Psoas muscle (tissue), 8 donors: ENCODE data around the gene BCAT1. TPM values are rescaled to one million over a fixed set of nuclear protein-coding genes. Genes with fewer than 3 reads are reported as not detected.
"Not testable (repeated sequence)": the region's sequence is repeated elsewhere in the genome, so short reads cannot be mapped to it uniquely, and the experiment has no call there.

Experiments used
- ATAC-seq, 4 donors: fragments of 200-7000 bp; cut with Tn5 transposase; one replicate each; pipeline ENCODE4 v1.9.1; 2020; ENCODE audit warnings: moderate library complexity in 3 of 4, mild to moderate bottlenecking in 2 of 4
- DNase-seq, 2 donors: peaks; one replicate each; pipeline ENCODE4 v3.0.0-alpha.2; 2020
- H3K27ac ChIP-seq: fragments of 200-600 bp; one replicate; pipeline ENCODE4 v1.8.0; 2022
- H3K27me3 ChIP-seq, 3 donors: fragments of 200-600 bp in 1 of 3; one replicate each; pipeline versions ENCODE4 v1.6.1 to v1.8.0; 2013 to 2022; ENCODE audit warnings: low read length in 2 of 3, mild to moderate bottlenecking in 2 of 3, moderate library complexity in 1 of 3; ENCODE audit not compliant: insufficient read depth in 3 of 3
- H3K36me3 ChIP-seq, 2 donors: fragments of 200-600 bp in 1 of 2; one replicate each; pipeline versions ENCODE4 v1.6.1 to v1.8.0; 2013 to 2022; ENCODE audit warnings: low read depth in 1 of 2, mild to moderate bottlenecking in 1 of 2, moderate library complexity in 1 of 2; ENCODE audit not compliant: insufficient read depth in 1 of 2
- H3K4me1 ChIP-seq: fragments of 200-600 bp; one replicate; pipeline ENCODE4 v1.8.0; 2022
- H3K4me3 ChIP-seq: fragments of 200-600 bp; one replicate; pipeline ENCODE4 v1.8.0; 2022; ENCODE audit warnings: mild to moderate bottlenecking
- H3K9me3 ChIP-seq: fragments of 200-600 bp; one replicate; pipeline ENCODE4 v1.8.0; 2022
- WGBS, 3 donors: extraction: QIAGEN DNeasy Blood & Tissue Kit; methylation state at CpG; one replicate each; pipeline versions ENCODE4 v1.1.6 to v1.1.7; 2013; 5-methylcytosine and 5-hydroxymethylcytosine counted together
- intact Hi-C, 2 donors: fragments of 100-400 bp; cut with DNase I; formaldehyde crosslinking; loops; one replicate each; pipeline versions ENCODE4 v1.11.0 to v1.14.2; 2022
- polyA plus RNA-seq, 3 donors: library from polyadenylated mRNA; stranded (reverse); fragments of 200-250 nt; gene quantifications; one replicate each; pipeline ENCODE4 v1.2.3, GENCODE V29; 2013
- total RNA-seq, 4 donors: library from RNA; stranded (reverse); fragmentation: NEBNext Ultra II Directional in 2 of 4; extraction: Animal tissue kit (Norgen Biotek cat#: 25700) in 2 of 4; gene quantifications; one replicate each; pipeline versions ENCODE4 v1.2.1 to v1.2.4, GENCODE V29; 2021 to 2023
- TF ChIP-seq, protein P1 (sequence below): fragments of 200-600 bp; IDR thresholded peaks from one replicate; pipeline ENCODE4 v1.8.0; 2022; ENCODE audit warnings: antibody characterized with exemption
- donor health status: healthy with polysubstance abuse.
- donor health status: DM: no; HTN: no; CAD: no; lungs with moderate emphysema.
- donor health status: Bipolar disorder and iron deficiency.
- donor health status: healthy.
- donor health status: DM: yes; HTN: yes; CAD: no.
- donor health status: DM: no; HTN: no; CAD: no.
- donor health status: DM: no; HTN: no; CAD: no.
- donor health status: DM: yes; HTN: yes; CAD: no.

The BCAT1 gene
- total and polyA plus RNA-seq, 7 donors = 0.30 to 3.8 (median 2.7) TPM

DNA sequence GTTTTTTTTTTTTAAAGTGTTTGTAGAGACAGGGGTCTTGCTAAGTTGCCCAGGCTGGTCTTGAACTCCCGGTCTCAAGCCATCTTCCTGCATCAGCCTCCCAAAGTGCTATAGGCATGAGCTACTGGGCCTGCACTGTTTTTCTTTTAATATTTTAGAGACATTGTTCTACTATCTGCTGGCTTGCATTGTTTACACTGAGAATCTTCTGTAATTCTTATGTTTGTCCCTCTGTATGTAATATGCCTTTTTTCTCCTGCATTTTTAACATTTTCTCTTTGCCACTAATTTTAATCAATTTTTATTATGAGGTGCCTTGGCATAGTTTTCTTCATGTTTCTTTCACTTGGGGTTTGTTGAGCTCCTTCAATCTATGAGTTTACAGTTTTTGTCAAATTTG lies 15.4 kb upstream of the BCAT1 start:
- ATAC-seq = no peak
- H3K4me1 ChIP-seq = no peaks in the 10 kb centered on the region
- H3K9me3 ChIP-seq = no peaks in the 10 kb centered on the region
- intact Hi-C loops = no loop called here
- no peaks in the 10 kb centered on the region for H3K36me3 ChIP-seq
- no peak overlapping the region for H3K27ac ChIP-seq
- WGBS, 3 donors = 43 to 100% (median 95%) methylated on average over 1 of the region's 1 CpG
- DNase-seq = no peak
- no peak overlapping the region for H3K4me3 ChIP-seq
- TF ChIP-seq, protein P1, sequence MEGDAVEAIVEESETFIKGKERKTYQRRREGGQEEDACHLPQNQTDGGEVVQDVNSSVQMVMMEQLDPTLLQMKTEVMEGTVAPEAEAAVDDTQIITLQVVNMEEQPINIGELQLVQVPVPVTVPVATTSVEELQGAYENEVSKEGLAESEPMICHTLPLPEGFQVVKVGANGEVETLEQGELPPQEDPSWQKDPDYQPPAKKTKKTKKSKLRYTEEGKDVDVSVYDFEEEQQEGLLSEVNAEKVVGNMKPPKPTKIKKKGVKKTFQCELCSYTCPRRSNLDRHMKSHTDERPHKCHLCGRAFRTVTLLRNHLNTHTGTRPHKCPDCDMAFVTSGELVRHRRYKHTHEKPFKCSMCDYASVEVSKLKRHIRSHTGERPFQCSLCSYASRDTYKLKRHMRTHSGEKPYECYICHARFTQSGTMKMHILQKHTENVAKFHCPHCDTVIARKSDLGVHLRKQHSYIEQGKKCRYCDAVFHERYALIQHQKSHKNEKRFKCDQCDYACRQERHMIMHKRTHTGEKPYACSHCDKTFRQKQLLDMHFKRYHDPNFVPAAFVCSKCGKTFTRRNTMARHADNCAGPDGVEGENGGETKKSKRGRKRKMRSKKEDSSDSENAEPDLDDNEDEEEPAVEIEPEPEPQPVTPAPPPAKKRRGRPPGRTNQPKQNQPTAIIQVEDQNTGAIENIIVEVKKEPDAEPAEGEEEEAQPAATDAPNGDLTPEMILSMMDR = no peak
- no peaks in the 10 kb centered on the region for H3K27me3 ChIP-seq

DNA sequence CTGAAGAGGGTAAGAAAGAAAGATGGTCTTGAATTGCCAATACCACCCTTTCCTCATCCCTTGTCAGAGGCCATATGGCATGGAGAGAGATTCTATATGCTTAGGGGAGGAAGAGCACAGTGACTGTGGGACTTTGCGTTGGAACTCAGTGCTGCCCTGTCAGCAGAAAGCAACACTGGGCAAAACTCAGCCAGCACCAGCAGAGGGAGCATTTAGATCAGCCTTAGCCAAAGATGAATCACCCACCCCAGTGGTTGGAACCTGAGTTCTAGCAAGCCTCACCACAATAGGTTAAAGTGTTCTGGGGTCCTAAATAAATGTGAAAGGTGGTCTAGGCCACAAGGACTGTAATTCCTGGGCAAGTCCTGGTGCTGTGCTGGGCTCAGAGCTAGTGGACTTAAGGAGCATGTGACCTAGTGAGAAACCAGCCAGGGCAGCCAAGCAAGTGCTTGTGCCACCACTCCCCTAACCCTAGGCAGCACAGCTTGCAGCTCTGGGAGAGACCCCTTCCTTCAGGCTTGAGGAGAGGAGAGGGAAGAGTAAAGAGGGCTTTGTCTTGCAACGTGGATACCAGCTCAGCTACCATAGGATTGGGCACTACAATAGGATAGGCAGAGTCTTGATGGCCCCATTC lies 11.4 kb upstream of the BCAT1 start:
- ATAC-seq (no peak), DNase-seq (no peak)
- TF ChIP-seq, protein P1 = no peak
- intact Hi-C loops = no loop called here
- Histone ChIP-seq H3K9me3 (no peaks in the 10 kb centered on the region), H3K27me3 (no peaks in the 10 kb centered on the region), H3K27ac (no peak overlapping the region), H3K4me3 (no peak overlapping the region), H3K36me3 (no peaks in the 10 kb centered on the region), H3K4me1 (no peaks in the 10 kb centered on the region)
- 20 to 60% (median 23%) methylated on average over 2 of the region's 2 CpGs for WGBS, 3 donors

DNA sequence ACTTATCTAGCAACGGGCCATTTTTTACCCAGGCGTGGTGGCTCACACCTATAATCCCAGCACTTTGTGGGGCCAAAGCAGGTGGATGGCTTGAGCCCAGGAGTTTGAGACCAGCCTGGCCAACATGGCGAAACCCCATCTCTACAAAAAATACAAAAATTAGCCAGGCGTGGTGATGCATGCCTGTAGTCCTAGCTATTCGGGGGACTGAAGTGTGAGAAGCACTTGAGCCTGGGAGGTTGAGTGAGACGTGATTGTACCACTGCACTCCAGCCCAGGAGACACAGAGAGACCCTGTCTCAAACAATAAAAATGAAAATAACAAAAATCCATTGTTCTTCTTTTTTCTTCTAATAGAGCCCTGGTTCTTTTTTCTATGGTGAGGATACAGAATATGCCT lies 7.5 kb upstream of the BCAT1 start:
- H3K27me3 ChIP-seq, ATAC-seq, H3K27ac ChIP-seq, H3K4me3 ChIP-seq, DNase-seq, H3K36me3 ChIP-seq, H3K9me3 ChIP-seq, H3K4me1 ChIP-seq, intact Hi-C loops: not testable (repeated sequence)
- 70 to 75% (median 70%) methylated on average over 6 of the region's 6 CpGs for whole genome bisulfite sequencing, 3 donors

DNA sequence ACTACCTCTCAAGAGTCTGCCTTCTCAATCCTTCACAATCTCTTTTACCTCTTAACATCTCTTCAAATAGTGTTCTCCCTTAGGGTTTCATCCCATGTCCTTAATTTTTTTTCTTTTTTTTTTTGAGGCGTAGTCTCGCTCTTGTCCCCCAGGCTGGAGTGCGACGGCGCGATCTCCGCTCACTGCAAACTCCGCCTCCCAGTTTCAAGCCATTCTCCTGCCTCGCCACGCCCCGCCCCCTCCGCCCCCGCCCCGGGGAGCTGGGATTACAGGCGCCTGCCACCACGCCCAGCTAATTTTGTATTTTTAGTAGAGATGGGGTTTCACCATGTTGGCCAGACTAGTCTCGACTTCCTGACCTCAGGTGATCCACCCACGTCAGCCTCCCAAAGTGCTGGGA lies 7.0 kb upstream of the BCAT1 start:
- Histone ChIP-seq H3K27ac (no peak overlapping the region), H3K36me3 (no peaks in the 10 kb centered on the region), H3K4me3 (no peak overlapping the region), H3K27me3 (peaks cover 0 to 2% (median 0%) of the 10 kb centered on the region in 3 donors), H3K9me3 (no peaks in the 10 kb centered on the region), H3K4me1 (no peaks in the 10 kb centered on the region)
- 86 to 91% (median 91%) methylated on average over 18 of the region's 18 CpGs for WGBS, 3 donors
- DNase-seq = no peak
- TF ChIP-seq, protein P1 = no peak
- ATAC-seq = no peak
- intact Hi-C loops = no loop called here

DNA sequence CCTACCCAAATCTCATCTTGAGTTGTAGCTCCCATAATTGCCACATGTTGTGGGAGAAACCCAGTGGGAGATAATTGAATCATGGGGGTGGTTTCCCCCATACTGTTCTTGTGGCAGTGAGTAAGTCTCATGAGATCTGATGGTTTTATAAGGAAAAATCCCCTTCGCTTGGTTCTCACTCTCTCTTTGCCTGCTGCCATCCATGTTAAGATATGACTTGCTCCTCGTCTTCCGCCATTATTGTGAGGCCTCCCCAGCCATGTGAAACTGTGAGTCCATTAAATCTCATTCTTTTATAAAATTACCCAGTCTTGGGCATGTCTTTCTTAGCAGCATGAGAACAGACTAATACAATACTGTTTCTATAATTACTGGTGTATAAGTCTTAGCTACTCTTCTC lies 6.5 kb upstream of the BCAT1 start:
- no peaks in the 10 kb centered on the region for H3K4me1 ChIP-seq
- H3K4me3 ChIP-seq = no peak overlapping the region
- H3K27ac ChIP-seq = no peak overlapping the region
- H3K9me3 ChIP-seq = no peaks in the 10 kb centered on the region
- H3K27me3 ChIP-seq = peaks cover 0 to 3% (median 0%) of the 10 kb centered on the region in 3 donors
- intact Hi-C loops = no loop called here
- ATAC-seq (no peak), DNase-seq (no peak)
- WGBS, 3 donors = 98 to 99% (median 98%) methylated on average over 3 of the region's 3 CpGs
- H3K36me3 ChIP-seq = no peaks in the 10 kb centered on the region
- TF ChIP-seq, protein P1 = no peak
